HL-60 (cell line): ENCODE data around the gene PAX5.

Experiments
- CTCF ChIP-seq: IDR thresholded peaks from one replicate; pipeline ENCODE4 v1.5.1; 2011; ENCODE audit warnings: low read length, control low read depth, inconsistent platforms; ENCODE audit not compliant: insufficient read depth
- GABPA ChIP-seq: IDR thresholded peaks from 2 replicates; pipeline ENCODE4 v1.6.1; 2012; ENCODE audit warnings: low read depth
- POLR2AphosphoS5 ChIP-seq: IDR thresholded peaks from 2 replicates; pipeline ENCODE4 v1.6.1; 2012; ENCODE audit warnings: low read depth
- REST ChIP-seq: IDR thresholded peaks from 2 replicates; pipeline ENCODE4 v1.6.1; 2012; ENCODE audit warnings: low read depth; ENCODE audit not compliant: insufficient replicate concordance

GRCh38 chr9:36964791-36965190 is 69.3 kb downstream of the PAX5 start:
- TF ChIP-seq POLR2AphosphoS5 (no peak), CTCF (no peak), GABPA (no peak), REST (no peak)
